GM23338 (cell line): ENCODE data around the gene STAU1. TPM values are rescaled to one million over a fixed set of nuclear protein-coding genes. Genes with fewer than 3 reads are reported as not detected.

Experiments
- ATAC-seq: fragments of 200-7000 bp; cut with Tn5 transposase; 3 replicates; pipeline ENCODE4 v1.9.1; 2020
- DNase-seq: peaks from one replicate; pipeline ENCODE4 v3.0.0-alpha.2; 2015; ENCODE audit warnings: low spot score
- H2AFZ ChIP-seq: fragments of 200-600 bp; sonication (generic); 2 replicates; pipeline ENCODE4 v1.8.0; 2016; ENCODE audit warnings: antibody characterized with exemption, mild to moderate bottlenecking, moderate library complexity
- H3F3A ChIP-seq: fragments of 200-600 bp; sonication (generic); replicated peaks from 2 replicates; pipeline ENCODE4 v1.8.0; 2017; ENCODE audit warnings: antibody characterized with exemption, mixed run types, low read depth
- H3K27ac ChIP-seq: fragments of 200-600 bp; sonication (generic); 2 replicates; pipeline ENCODE4 v1.6.1; 2016; ENCODE audit warnings: low read depth
- H3K27me3 ChIP-seq: fragments of 200-600 bp; sonication (generic); 2 replicates; pipeline ENCODE4 v1.8.0; 2016; ENCODE audit warnings: mild to moderate bottlenecking, mixed run types, moderate library complexity; ENCODE audit not compliant: insufficient read depth
- H3K36me3 ChIP-seq: fragments of 200-600 bp; sonication (generic); 2 replicates; pipeline ENCODE4 v1.8.0; 2016; ENCODE audit warnings: mild to moderate bottlenecking; ENCODE audit not compliant: insufficient read depth
- H3K4me1 ChIP-seq: fragments of 200-600 bp; sonication (generic); 2 replicates; pipeline ENCODE4 v1.8.0; 2016; ENCODE audit warnings: mild to moderate bottlenecking, moderate library complexity; ENCODE audit not compliant: insufficient read depth
- H3K4me2 ChIP-seq: fragments of 200-600 bp; sonication (generic); 2 replicates; pipeline ENCODE4 v1.7.1; 2017; ENCODE audit warnings: mixed run types
- H3K4me3 ChIP-seq: fragments of 200-600 bp; sonication (generic); 2 replicates; pipeline ENCODE4 v1.6.1; 2016; ENCODE audit warnings: mixed run types
- H3K79me2 ChIP-seq: fragments of 200-600 bp; sonication (generic); replicated peaks from 2 replicates; pipeline ENCODE4 v1.8.0; 2017; ENCODE audit warnings: mild to moderate bottlenecking; ENCODE audit not compliant: insufficient read depth
- H3K9me2 ChIP-seq: fragments of 200-600 bp; sonication (generic); 2 replicates; pipeline ENCODE4 v1.8.0; 2017; ENCODE audit not compliant: insufficient read depth
- H4K20me1 ChIP-seq: fragments of 200-600 bp; sonication (generic); replicated peaks from 2 replicates; pipeline ENCODE4 v1.8.0; 2017; ENCODE audit warnings: mild to moderate bottlenecking; ENCODE audit not compliant: insufficient read depth
- H3K27ac Mint-ChIP-seq: 2 replicates; pipeline ENCODE4 v1.8.0; 2020; ENCODE audit warnings: inconsistent platforms, mild to moderate bottlenecking, moderate library complexity, mixed read lengths
- H3K27me3 Mint-ChIP-seq: 3 replicates; pipeline ENCODE4 v1.8.0; 2022; ENCODE audit warnings: low read depth, mild to moderate bottlenecking, moderate library complexity, mixed read lengths, inconsistent platforms; ENCODE audit not compliant: insufficient read depth, poor library complexity
- H3K36me3 Mint-ChIP-seq: 3 replicates; pipeline ENCODE4 v1.8.0; 2021; ENCODE audit warnings: low read depth, mild to moderate bottlenecking, inconsistent platforms, moderate library complexity, mixed read lengths
- H3K4me1 Mint-ChIP-seq: 3 replicates; pipeline ENCODE4 v1.8.0; 2020; ENCODE audit warnings: mild to moderate bottlenecking, inconsistent platforms, mixed read lengths
- H3K4me3 Mint-ChIP-seq: 3 replicates; pipeline ENCODE4 v1.8.0; 2021; ENCODE audit warnings: moderate library complexity, mild to moderate bottlenecking, inconsistent platforms, mixed read lengths
- H3K9me3 Mint-ChIP-seq: 3 replicates; pipeline ENCODE4 v1.8.0; 2020; ENCODE audit warnings: moderate library complexity, mild to moderate bottlenecking, inconsistent platforms, mixed read lengths
- CREB1 ChIP-seq: fragments of 250-450 bp; sonication (Bioruptor Pico); IDR thresholded peaks from 2 replicates; pipeline ENCODE4 v1.5.0; 2020; ENCODE audit warnings: low read depth, mild to moderate bottlenecking, moderate library complexity
- EZH2phosphoT487 ChIP-seq: fragments of 200-600 bp; sonication (generic); IDR thresholded peaks from one replicate; pipeline ENCODE4 v1.8.1; 2018; ENCODE audit warnings: antibody characterized with exemption; ENCODE audit not compliant: unreplicated experiment
- JUNB ChIP-seq: IDR thresholded peaks from one replicate; pipeline ENCODE4 v1.6.1; 2016; ENCODE audit warnings: antibody characterized with exemption; ENCODE audit not compliant: unreplicated experiment
- NANOG ChIP-seq: IDR thresholded peaks from 2 replicates; pipeline ENCODE4 v1.6.1; 2016; ENCODE audit warnings: antibody characterized with exemption, borderline replicate concordance
- POLR2AphosphoS5 ChIP-seq: IDR thresholded peaks from 2 replicates; pipeline ENCODE4 v1.6.1; 2016; ENCODE audit warnings: antibody characterized with exemption, low read depth
- STAT1 ChIP-seq: IDR thresholded peaks from one replicate; pipeline ENCODE4 v1.6.1; 2016; ENCODE audit warnings: antibody characterized with exemption; ENCODE audit not compliant: unreplicated experiment
- ZNF331 ChIP-seq: fragments of 250-450 bp; sonication (Bioruptor Pico); IDR thresholded peaks from 2 replicates; pipeline ENCODE4 v1.5.0; 2020; ENCODE audit warnings: low read depth, mild to moderate bottlenecking, moderate library complexity
- polyA plus RNA-seq: library from polyadenylated mRNA; unstranded; fragments of >200 nt; fragmentation: Nextera tagmentation; extraction: Ambion mirVana; gene quantifications from 2 replicates; pipeline ENCODE4 v1.2.1, GENCODE V29; 2016
- total RNA-seq: library from RNA; depleted of rRNA; stranded (reverse); fragments of >200 nt; shearing (Covaris generic); gene quantifications from 2 replicates; pipeline ENCODE4 v1.2.3, GENCODE V29; 2014
- TF ChIP-seq, protein P1 (sequence below): IDR thresholded peaks from one replicate; pipeline ENCODE4 v1.6.1; 2018; ENCODE audit warnings: antibody characterized with exemption; ENCODE audit not compliant: unreplicated experiment
- TF ChIP-seq, protein P2 (sequence below): IDR thresholded peaks from 2 replicates; pipeline ENCODE4 v1.6.1; 2016; ENCODE audit warnings: antibody characterized with exemption

The STAU1 gene
- total and polyA plus RNA-seq, 2 experiments from 2014 or later, result 102 TPM

DNA sequence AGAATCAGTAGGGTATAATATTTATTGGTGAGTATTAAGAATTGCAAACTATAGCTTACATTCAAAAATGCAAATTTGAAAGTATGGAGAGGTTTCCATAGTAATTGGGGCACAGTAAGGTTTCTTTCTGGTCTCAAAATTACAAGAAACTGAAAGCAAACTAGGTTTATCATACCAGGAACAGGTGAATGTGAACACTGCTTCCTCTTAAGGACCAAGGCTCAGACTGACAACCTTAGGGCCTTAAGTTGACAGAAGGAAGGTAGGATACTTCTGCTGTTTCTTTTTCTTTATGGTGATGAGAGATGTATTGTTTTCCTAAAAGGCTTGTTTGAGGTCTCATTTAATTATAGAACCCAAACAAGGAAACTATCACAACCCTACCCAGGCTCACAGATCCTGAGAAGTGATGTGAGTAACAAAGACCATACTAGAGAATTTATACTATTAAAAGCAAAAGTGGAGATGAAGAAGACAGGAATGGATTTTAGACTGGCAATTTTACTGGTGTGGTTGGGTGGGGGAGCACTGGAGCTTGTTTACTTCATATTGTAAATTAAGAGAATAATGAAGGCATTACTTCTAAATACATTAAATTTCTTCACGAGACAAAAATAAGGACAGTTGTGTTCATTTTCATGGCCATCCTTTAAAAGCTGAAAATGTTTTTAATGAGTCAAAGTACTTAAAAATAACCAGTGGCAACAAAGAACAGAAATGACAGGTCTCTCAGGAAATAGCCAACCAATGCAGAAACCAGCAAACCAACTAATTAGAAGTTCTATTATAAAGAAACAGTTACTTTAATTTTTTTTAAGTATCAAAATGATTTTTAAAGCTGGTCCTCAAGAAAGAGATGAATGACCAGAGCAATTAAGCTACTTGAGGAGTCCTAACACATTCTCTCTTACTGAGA is 21.3 kb downstream of the STAU1 start (continued):
- TF ChIP-seq, protein P1, sequence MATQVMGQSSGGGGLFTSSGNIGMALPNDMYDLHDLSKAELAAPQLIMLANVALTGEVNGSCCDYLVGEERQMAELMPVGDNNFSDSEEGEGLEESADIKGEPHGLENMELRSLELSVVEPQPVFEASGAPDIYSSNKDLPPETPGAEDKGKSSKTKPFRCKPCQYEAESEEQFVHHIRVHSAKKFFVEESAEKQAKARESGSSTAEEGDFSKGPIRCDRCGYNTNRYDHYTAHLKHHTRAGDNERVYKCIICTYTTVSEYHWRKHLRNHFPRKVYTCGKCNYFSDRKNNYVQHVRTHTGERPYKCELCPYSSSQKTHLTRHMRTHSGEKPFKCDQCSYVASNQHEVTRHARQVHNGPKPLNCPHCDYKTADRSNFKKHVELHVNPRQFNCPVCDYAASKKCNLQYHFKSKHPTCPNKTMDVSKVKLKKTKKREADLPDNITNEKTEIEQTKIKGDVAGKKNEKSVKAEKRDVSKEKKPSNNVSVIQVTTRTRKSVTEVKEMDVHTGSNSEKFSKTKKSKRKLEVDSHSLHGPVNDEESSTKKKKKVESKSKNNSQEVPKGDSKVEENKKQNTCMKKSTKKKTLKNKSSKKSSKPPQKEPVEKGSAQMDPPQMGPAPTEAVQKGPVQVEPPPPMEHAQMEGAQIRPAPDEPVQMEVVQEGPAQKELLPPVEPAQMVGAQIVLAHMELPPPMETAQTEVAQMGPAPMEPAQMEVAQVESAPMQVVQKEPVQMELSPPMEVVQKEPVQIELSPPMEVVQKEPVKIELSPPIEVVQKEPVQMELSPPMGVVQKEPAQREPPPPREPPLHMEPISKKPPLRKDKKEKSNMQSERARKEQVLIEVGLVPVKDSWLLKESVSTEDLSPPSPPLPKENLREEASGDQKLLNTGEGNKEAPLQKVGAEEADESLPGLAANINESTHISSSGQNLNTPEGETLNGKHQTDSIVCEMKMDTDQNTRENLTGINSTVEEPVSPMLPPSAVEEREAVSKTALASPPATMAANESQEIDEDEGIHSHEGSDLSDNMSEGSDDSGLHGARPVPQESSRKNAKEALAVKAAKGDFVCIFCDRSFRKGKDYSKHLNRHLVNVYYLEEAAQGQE, result no peak
- no peak for TF ChIP-seq CREB1 (CRISPR knock-in tag)
- TF ChIP-seq, protein P2, sequence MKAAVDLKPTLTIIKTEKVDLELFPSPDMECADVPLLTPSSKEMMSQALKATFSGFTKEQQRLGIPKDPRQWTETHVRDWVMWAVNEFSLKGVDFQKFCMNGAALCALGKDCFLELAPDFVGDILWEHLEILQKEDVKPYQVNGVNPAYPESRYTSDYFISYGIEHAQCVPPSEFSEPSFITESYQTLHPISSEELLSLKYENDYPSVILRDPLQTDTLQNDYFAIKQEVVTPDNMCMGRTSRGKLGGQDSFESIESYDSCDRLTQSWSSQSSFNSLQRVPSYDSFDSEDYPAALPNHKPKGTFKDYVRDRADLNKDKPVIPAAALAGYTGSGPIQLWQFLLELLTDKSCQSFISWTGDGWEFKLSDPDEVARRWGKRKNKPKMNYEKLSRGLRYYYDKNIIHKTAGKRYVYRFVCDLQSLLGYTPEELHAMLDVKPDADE, result no peak

DNA sequence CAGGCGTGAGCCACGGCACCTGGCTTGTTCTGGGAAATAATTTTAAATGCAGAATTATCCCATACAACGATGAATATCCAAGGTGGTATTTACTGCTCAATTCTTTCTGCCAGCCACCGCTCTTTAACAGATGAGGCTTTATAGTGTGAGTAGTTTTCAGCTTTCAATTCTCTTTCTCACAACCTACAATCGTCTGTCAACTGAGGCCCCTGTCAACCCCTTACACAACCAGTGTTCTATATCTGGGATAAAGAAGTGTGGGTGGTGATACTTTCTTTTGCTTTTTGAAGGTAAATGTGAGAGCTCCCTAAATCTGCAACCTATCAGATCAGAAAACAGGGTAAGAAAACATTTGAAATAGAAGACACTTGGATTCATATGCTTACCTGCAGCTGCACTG is 22.5 kb downstream of the STAU1 start:
- H3K79me2 ChIP-seq, result peaks cover 100% of the 10 kb centered on the region
- H3K4me3 ChIP-seq, result no peak overlapping the region
- no peak overlapping the region for H3K27ac Mint-ChIP-seq
- H3K27ac ChIP-seq, result no peak overlapping the region
- H3K9me2 ChIP-seq, result no peaks in the 10 kb centered on the region
- H3K27me3 ChIP-seq, result no peaks in the 10 kb centered on the region
- no peak for DNase-seq
- no peaks in the 10 kb centered on the region; the same call in 1 of the 2 replicates for H3K36me3 ChIP-seq
- H3F3A ChIP-seq, result no peaks in the 10 kb centered on the region
- H3K4me1 Mint-ChIP-seq, result peaks cover 9% of the 10 kb centered on the region; the same call in 2 of the 3 replicates
- H2AFZ ChIP-seq, result no peak overlapping the region
- no peaks in the 10 kb centered on the region for H3K9me3 Mint-ChIP-seq
- H3K4me3 Mint-ChIP-seq, result no peak overlapping the region
- no peak overlapping the region for H3K4me2 ChIP-seq
- no peaks in the 10 kb centered on the region for H3K27me3 Mint-ChIP-seq
- 0 out of 2 replicates have a peak, but pooled peaks cover 4% of the 10 kb centered on the region for H3K4me1 ChIP-seq
- no peak for ATAC-seq
- peaks cover 10% of the 10 kb centered on the region; the same call in 2 of the 3 replicates for H3K36me3 Mint-ChIP-seq
- peaks cover 29% of the 10 kb centered on the region for H4K20me1 ChIP-seq
- TF ChIP-seq NANOG, result no peak
- TF ChIP-seq POLR2AphosphoS5, result no peak
- no peak for TF ChIP-seq ZNF331
- TF ChIP-seq, protein P1, result no peak
- no peak for TF ChIP-seq JUNB
- TF ChIP-seq, protein P2, result no peak
- TF ChIP-seq STAT1, result no peak
- no peak for TF ChIP-seq EZH2phosphoT487
